ENCODE results near the gene FN1. TPM values are rescaled to one million over a fixed set of nuclear protein-coding genes. Genes with fewer than 3 reads are reported as not detected.

Gene FN1
- total RNA-seq, 2 donors from 2014 or later, result 84.2 to 257 TPM

DNA sequence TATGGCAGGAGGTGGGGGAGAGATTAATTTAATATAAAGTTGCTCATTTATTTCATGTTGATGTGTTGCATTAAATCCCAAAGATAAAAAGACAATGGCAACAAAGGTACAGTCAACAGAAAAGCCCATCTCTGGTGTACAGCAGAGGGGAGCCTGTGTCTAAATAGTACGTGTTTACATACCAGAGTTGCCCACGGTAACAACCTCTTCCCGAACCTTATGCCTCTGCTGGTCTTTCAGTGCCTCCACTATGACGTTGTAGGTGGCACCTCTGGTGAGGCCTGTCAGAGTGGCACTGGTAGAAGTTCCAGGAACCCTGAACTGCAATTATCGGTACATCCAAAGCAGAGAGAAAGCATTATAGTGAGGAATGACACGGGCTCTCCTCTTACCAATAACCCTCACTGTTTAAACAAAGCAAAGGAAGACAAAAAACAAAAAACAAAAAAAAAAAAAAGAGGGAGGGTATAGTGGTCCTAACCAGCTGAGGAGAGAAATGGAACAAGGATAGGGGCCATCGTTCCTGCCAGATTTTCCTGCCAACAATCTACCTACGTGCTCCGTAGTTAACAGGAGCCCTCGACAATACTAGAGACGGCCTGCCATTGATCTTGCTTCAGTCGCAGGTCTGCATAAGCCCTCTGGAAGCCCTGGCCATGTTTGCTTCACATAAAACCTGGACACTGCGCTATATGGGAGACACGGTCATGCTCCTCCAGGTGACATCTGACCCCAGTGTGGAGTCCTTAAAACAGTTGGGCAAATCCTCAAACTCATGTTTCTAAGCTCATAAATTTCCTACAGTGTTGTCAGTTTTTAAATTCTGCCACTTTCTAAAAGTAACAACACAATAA is 65.5 kb downstream of the FN1 start:
- Histone ChIP-seq H3K27ac (no peak overlapping the region), H3K36me3 (no peaks in the 10 kb centered on the region), H3K9me3 (no peaks in the 10 kb centered on the region), H3K4me1 (replicated peaks) (no peaks in the 10 kb centered on the region), H3K4me3 (no peak overlapping the region), H3K27me3 (replicated peaks; ENCODE audit: insufficient read depth) (no peaks in the 10 kb centered on the region)
- 77% methylated on average over 14 of the region's 14 CpGs for WGBS
- DNase-seq (ENCODE audit: low spot score), result no peak
- TF ChIP-seq CTCF (IDR thresholded peaks at IDR 0.05), result no peak
- intact Hi-C loops (cut with DNase I), result no loop called here

GRCh38 chr2:215369181-215369760 is 66.6 kb downstream of the FN1 start:
- H3K4me3 ChIP-seq, result no peak overlapping the region
- H3K36me3 ChIP-seq, result no peaks in the 10 kb centered on the region
- no peaks in the 10 kb centered on the region for H3K4me1 ChIP-seq (replicated peaks)
- no peaks in the 10 kb centered on the region for H3K9me3 ChIP-seq
- intact Hi-C loops (cut with DNase I), result no loop called here
- 74% methylated on average over 3 of the region's 3 CpGs for WGBS
- H3K27ac ChIP-seq, result no peak overlapping the region
- TF ChIP-seq CTCF (IDR thresholded peaks at IDR 0.05), result no peak
- no peak for TF ChIP-seq POLR2AphosphoS5 (IDR thresholded peaks at IDR 0.05)
- TF ChIP-seq POLR2A (IDR thresholded peaks at IDR 0.05), result no peak
- H3K27me3 ChIP-seq (replicated peaks; ENCODE audit: insufficient read depth), result no peaks in the 10 kb centered on the region
- no peak for DNase-seq (ENCODE audit: low spot score)

GRCh38 chr2:215368493-215368809 is 67.4 kb downstream of the FN1 start:
- Histone ChIP-seq H3K27ac (no peak overlapping the region), H3K4me1 (replicated peaks) (no peaks in the 10 kb centered on the region), H3K27me3 (replicated peaks; ENCODE audit: insufficient read depth) (no peaks in the 10 kb centered on the region), H3K4me3 (no peak overlapping the region), H3K9me3 (no peaks in the 10 kb centered on the region), H3K36me3 (no peaks in the 10 kb centered on the region)
- DNase-seq (ENCODE audit: low spot score), result no peak
- intact Hi-C loops (cut with DNase I), result no loop called here
- no peak for TF ChIP-seq CTCF (IDR thresholded peaks at IDR 0.05)
- no peak for TF ChIP-seq POLR2AphosphoS5 (IDR thresholded peaks at IDR 0.05)
- TF ChIP-seq POLR2A (IDR thresholded peaks at IDR 0.05), result no peak

DNA sequence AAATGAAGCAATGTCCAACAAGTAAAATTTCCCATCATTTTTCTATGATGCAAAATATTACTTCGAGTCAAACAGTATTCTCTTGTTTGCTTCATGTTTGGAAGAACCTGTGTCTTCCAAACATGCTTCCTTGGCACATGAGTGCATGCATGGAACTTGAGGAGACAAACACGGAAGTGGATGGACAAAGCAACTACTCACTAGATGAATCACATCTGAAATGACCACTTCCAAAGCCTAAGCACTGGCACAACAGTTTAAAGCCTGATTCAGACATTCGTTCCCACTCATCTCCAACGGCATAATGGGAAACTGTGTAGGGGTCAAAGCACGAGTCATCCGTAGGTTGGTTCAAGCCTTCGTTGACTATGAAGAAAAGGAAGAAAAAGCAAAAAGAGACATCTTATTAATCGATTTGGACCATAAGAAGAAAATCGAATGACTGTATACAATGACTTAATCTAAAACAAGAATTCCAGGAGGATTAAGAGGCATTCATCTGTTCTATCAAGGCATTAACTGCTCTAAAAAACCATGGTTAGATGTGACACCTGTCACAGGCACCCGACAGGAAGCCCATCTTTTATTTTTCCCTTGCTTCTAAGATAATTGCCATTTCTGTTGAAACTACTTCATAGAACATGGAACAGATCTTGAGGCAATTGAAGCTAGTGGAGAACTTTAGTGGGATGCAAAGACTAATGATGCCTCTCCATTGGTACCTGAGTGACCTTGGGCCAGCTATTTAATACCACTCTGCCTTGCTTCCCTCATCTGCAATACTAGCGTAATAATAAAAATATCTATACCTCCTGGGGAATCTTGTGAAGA is 68.0 kb downstream of the FN1 start:
- TF ChIP-seq POLR2AphosphoS5 (IDR thresholded peaks at IDR 0.05) (no peak), POLR2A (IDR thresholded peaks at IDR 0.05) (no peak), CTCF (IDR thresholded peaks at IDR 0.05) (no peak)
- DNase-seq (ENCODE audit: low spot score), result no peak
- Histone ChIP-seq H3K36me3 (no peaks in the 10 kb centered on the region), H3K27ac (no peak overlapping the region), H3K27me3 (replicated peaks; ENCODE audit: insufficient read depth) (no peaks in the 10 kb centered on the region), H3K4me3 (no peak overlapping the region), H3K4me1 (replicated peaks) (no peaks in the 10 kb centered on the region), H3K9me3 (no peaks in the 10 kb centered on the region)
- intact Hi-C loops (cut with DNase I), result no loop called here
- 89% methylated on average over 11 of the region's 11 CpGs for WGBS

Measured in prostate gland (tissue), 2 donors.